HTERT RPE-1 (cell line): Measurements from ENCODE around the gene FBLN2.
"Not testable (repeated sequence)": the region's sequence is repeated elsewhere in the genome, so short reads cannot be mapped to it uniquely, and the experiment has no call there.

ENCODE experiments used
- in situ Hi-C: fragments of 300-500 bp; cut with MboI; formaldehyde crosslinking; loops from 4 replicates; pipeline ENCODE4 v1.14.3; 2020; ENCODE audit warnings: low sequenced_read_pairs

The FBLN2 gene

DNA sequence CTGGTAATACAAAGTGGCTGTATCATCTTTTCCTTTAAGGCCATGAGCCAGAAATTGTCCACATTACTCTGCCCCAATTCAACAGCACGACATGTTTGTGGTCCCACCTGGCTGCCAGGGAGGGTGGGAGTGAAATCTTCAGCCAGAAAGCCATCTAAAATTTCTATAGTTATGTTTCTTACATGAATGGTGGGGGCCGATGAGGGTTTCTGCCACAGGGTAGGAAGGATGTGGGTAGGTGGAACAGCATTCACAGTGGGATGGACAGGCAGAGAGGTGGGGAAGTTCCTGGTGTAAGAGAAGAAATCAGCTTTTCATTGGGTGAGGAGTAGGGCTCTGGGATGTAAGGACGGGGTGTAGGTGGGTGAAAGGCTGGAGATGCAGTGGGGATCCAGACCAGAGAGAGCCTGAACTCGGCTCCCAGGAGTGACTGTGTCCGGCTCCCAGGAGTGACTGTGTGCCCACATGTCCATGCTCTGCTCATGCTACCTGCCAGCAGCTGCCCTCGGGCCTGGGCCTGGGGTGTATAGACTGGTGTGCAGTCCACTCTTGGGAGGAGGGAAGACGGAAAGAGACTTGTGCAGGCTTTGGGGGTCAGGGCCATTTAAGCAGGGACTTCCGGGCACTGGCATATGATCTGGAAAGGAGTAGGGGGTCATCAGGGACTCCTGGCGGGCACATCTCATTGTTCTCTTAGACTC, 3.8 kb upstream of the FBLN2 start:
- in situ Hi-C loops, result no loop called here

DNA sequence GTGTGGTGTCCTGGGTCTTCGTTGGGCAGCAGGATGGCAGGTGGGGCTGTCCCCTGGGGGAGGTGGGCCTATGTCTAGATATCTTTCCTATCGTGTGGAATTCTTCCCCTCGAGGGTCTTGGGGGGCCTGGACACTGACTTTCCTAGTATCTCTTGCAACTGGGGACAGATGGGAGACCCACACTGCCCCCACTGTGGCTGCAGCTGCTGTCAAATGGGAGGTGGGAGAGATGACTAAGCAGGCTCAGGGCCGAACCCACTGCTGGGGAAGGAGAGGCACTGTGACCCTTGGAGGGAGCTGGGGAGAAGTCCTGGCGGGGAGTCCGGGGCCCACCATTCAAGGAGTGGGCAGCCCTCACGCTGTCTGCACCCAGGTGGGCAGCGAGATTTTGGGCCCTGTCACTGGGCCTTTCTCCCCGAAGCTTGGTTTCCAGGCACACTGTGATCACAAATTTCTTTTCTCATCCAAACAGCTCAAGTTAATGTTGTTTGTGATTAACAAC, 2.9 kb upstream of the FBLN2 start:
- in situ Hi-C loops, result no loop called here

DNA sequence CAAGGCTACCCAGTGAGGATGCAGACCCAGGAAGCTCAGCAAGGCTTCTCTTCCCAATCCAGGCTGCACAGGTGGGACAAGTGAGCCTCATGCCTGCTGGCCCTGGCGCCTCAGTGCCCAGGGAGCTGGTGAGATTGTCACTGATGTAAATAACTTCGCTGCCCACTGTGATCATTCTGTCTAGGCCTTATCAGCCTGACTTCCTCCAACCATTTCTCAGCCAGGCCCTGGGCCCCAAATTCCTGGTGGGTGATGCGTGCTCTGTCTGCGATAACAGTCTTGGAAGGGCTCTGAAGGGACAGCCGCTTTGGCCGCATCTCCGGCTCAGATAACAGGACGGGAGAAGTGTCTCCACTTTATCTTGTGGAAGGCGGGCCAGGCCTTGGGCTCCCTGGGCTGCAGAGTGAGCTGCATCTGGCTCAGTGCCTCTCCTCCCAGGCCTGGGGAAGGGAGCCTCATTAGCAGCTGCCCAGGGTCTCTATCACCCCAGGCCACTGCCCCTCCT, 2.2 kb upstream of the FBLN2 start:
- in situ Hi-C loops, result no loop called here

DNA sequence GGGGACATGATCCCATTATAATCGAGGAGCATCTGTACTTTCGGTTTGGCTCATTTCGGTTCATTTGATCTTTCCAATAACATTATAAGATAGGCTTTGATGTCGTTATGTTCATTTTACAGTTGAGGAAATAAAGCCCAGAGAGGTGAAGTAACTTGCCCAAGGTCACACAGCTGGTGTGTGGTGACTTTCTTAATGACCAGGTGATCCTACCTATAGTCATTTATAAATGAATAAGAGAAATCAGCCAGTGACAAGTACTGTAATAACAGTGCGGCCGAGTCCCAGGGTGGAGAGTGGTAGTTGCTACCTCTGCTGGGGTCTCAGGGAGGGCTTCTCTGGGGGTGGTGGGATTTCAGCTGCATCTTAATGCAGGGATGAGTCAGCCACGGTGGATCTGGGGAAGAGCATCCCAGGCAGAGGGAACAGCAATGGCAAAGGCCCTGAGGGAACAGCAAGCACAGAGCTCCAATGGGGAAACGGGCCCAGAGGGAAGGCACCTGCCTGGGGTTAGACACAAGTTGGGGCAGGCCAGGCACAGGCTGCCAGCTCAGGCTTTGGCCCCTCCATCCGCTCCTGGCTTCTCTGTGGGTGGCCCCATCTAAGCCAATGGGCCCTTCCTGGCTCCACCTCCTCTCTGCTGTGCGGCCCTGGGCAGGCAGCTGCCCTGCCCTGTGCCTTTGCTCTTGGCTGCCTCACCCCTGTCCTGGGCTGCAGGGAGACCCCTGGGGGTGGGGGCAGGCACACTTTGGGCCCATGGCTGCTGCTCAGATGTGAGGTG, 1.1 kb upstream of the FBLN2 start:
- in situ Hi-C loops, result no loop called here

DNA sequence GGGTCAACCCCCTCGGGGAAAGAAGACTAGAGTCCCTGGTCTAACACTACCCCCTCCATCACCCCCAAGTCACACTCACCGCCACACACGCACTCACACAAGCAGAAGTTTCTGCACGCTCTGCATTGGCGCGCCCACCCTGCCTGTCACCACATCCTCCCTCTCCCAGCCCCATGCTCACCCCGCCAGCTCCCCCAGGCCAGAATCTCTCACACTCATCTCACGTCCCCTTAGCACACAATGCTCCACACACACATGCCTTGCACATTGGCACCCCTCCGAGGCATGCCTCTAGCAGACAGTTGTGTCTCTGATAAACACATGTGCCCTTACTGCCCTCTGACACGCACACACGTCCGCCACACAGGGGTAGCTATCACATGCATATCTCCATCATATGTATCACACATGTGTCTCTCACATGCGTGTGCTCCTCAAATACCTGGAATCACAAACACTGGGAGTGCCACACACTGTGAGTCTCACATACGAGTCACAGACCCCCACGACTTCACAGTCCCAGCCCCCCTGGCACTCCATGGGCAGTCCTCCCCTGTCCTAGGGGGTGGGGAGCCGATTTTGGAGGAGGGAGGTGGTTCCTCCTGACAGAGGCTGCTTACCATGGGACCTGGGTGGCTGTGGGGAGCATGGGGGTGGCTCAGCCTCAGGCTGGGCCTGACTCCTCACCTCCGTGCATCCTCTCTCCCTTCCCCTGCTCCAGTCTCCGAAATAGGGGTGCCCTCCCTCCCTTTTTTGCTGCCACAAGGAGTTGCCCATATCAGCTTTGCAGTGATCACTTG, 898 bp downstream of the FBLN2 start:
- in situ Hi-C loops, result no loop called here

DNA sequence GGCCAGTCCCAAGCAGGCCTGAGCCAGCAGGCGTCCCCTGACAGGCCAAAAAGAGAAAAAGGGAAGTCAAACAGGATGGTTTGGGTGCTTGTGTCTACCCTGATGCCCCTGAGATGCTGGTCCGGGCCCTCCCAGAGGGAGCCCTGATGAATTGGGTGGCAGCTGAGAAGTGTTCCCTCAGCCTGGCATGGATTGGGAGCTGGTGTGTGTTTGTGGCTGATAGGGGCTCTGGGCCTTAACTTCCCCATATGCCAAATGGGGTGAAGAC, 1.4 kb downstream of the FBLN2 start:
- in situ Hi-C loops, result no loop called here

DNA sequence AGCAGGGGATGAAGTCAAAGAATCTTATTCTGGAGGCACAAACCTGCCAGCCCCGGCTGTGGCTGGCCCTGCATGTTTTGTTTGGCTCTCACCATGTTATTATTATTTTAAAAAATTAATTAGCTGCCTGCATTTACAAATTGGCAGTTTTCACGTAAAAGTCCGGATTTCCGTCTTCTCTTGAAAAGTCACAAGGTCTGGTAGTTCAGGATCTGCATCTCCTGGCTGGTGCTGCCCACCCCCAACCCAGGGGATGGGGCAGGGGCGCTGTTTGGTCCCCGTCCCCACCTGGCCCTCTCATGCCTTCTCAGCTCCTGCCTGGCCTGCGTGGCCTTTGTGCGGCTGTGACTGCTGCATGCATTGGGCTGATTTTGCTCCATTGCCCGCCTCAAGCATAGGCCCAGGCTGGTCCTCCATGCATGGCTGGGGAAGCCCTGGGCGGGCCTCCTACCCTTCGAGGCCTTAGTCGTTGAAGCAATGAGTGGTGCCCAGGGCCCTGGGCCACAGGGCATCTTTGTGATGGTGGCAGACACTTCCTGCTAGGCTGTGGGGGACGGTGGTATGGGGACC, 2.0 kb downstream of the FBLN2 start:
- in situ Hi-C loops, result no loop called here

DNA sequence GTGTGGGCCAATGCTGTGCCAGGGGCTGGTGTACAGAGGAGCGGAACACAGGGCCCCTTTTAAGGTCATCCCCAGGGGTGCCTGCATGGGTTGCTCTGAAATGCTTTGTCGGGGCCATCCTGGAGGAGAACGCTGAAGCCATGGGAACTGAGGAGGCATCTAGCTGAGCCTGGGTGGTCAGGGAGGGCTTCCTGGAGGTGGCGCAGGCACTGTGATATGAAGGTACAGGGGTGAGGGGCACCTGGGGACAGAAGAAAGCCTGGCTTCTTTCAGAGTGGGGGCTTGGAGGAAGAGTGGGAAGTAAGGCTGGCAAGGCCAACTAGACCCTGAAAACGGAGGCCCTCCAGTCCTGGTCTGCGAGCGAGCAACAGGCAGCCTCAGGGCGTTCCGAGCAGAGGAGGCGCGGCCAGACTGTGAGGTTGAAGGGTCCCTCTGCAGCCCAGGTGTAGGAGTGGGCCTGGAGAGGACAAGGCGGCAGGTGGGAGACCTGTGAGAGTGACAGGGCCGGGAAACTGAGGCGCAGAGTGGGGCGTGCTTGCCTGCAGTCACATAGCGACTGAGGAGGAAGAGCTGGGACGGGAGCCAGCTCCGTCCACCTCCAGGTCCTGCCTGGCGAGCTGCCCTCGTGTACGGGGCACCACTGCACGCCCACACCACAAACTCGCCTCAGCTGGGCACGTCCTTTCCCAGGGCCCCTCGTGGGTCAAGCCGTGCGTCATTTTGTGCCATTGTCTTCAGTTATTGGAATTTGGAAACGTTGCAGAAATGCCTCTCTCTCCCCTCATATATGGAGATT, 4.1 kb downstream of the FBLN2 start:
- in situ Hi-C loops, result no loop called here

DNA sequence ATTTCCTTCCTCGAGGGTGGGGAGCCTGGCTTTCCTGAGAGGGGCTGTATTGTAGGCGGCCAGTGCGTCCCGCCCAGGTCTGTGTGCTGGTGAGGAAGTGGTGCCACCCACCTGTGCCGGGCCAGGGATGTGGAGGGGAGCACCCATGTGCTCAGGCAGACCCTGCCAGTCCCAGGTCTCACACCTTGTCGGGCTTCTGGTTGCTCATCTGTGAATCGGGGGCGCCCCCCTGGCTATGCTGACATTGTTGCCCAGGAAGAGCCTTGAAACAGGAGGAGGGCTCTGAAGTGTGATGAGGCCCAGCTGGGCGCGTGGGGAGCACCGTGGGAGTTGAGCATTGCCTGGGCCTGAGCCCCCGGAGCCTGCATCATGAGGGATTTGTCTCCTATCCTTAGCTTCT, 4.8 kb downstream of the FBLN2 start:
- in situ Hi-C loops, result no loop called here

DNA sequence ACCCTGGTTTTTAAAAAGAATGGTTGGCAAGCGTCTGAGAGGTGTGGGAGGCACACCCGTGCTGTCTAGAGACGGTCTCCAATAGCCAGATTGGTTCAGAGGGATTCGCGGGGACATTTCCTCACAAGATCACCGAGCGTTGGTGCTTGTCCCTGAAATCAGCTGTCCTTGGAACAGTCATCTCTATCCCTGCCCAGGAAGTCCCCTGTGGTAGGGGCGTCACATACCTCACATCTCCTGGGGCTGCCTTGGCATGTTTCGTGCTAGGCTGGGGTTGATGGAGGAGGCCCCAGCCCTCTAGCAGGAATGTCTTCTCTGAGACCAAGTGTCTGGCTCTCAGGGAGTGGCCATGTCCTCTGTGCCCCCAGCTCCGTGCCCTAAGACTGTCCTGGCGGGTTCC, 6.8 kb downstream of the FBLN2 start:
- in situ Hi-C loops, result no loop called here

DNA sequence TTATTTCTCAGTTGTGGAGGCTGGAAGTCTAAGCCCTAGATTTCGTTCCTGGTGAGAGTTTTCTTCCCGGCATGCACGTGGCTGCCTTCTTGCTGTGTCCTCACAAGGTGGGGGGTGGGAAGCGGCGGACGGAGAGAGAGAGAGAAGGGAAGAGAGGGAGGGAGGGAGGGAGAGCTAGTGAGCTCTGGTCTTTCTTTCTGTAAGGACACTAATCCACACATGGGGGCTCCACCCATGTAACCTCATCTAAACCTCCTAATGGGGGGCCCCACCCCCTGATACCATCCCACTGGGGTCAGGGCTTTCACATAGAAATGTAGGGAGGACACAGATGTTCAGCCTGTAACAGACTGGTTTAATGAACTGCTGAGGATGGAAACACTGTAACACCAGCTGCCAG, 7.3 kb downstream of the FBLN2 start:
- in situ Hi-C loops, result no loop called here

DNA sequence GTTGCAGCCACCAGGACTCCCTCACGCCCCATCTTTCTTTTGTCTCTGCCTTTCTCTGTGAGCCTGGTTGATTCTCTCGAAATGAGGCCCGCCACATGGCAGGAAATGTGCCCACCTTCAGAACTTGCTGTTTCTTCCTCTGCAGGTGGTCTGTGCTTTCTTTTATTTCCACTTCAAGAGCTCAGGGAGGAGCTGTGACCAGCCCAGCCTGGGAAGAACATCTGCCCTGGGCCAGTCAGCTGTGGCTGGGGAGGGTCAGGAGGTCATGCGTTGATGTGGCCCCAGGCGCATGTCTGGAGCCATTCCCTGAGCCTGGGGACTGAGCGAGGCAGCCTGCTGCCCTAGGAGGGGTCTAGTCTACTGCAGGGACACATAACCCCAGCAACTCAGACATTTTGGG, 8.0 kb downstream of the FBLN2 start:
- in situ Hi-C loops, result no loop called here

DNA sequence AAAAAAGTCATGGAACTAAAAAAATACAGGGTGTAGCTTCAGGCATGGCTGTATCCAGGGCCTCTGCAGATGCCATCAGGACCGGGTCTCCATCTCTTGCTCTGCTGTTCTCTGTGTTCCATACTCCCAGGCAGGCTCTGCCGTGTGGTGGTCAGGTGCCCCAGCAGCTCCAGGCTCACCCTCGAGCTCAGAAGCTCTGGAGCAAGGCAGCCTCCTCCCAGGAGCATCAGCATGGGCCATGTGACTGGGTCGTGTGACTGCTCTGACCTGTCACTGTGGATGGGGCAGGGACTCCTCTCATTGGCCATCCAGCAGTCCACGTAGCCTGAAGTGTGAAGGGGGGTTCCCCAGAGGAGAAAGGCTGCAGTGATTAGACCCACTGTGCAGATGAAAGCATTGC, 8.5 kb downstream of the FBLN2 start:
- in situ Hi-C loops, result no loop called here

DNA sequence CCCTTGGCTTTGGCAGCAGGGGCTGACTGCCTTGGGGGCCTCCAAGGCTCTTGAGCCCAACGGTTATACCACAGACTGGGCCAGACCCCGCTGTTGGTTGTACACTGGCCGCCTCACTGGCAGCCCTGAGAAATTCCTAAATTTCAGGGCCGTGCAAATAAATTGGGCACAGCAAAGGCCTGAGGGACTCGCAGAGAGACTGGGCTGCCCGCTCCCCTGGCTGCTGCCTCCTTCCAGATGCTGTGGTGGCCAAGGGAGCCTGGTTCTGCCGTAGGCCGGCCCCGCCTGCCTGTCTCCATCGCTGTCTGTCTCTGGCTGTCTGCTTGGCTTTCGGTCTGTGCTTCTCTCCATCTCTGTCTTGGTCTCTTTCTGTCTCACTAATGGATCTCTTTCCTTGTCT, 9.0 kb downstream of the FBLN2 start:
- in situ Hi-C loops, result no loop called here

DNA sequence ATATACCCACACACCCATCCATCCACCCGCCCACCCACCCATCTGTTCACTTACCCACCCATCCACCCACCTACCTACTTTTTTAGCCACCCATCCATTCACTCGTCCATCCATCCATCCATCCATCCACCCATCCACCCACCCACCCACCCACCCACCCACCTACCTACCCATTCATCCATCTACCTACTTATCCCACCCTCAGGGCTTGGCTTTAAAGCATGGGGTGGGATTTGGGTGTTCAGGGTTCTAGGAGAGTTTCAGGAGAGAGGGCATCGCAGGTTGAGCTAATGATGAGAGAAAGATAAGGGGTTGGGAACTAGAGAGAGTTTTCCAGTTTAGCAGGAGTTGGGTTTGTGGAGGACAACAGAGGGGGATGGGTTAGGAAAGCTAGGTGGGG, 9.7 kb downstream of the FBLN2 start:
- in situ Hi-C loops, result no loop called here

DNA sequence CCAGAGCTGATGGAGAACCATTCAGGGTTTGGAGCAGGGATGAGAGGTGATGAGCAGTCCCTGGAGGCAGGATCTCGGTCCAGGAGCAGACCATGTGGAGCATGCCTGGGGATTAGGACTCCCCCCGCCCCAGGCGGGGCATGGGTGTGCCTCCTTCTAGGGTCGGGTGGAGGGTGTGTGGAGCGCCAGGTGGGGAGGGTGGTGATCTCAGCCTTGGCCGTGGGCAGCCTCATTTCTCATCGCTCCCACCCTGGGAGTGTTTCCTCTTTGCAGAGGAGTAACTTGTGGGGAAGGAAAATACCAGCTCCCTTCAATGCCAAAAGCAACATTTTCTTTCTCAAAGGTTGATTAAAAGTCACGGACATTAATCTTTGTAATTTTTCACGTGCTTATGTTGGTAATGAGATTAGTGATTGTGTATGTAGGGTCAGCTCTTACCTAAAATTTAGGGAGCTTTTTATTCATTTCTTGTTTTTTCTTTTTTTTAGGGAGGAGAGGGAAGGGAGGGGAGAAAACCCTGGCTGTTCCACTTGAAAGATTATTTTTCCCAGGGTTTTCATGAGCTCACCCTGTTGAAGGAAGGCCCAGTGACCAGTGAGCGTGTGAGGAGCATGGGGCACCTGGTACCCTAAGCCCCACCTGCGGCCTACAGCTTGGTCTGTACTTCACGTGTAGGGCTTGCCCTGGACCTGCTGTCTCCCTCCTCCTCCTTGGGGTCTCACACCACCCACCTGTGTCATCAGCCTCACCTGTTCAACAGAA, 11.0 kb downstream of the FBLN2 start:
- in situ Hi-C loops, result no loop called here

DNA sequence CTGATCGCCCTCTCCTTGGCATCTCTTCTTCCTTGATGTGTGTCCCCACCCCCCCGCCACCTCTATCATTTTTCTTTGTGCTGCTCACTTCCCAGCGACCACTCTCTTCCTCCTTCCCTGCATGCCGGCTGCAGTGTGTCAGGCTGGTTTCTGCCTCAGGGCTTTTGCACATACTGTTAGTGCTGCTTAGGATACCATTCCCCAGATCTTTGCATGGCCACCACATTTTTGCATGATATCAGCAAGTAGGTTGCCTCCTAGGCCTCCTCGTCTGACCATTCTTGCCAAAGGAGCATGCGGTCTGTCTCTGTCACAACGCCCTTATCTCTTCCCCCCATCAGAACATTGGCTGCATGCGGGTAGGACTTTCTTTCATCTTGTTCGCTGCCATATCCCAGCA, 12.5 kb downstream of the FBLN2 start:
- in situ Hi-C loops, result no loop called here

DNA sequence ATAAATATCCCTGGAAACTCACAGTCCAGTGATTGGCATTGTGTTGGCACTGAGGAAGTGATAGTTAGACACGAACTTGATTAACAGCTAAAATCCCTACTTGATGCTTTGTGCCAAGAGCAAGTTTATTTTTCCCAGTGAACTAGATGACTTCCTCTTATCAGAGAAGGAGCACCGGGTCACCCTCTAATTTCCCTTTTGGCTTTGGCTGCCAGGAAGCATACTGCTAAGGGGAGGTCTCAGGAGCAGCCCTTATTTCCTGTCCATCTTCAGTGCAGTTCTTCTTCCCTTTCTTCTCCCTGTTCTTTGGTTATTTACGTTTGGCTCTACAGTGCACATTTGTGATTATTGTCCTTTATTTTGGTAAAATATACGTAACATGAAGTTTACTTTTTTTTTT, 13.0 kb downstream of the FBLN2 start:
- in situ Hi-C loops, result no loop called here

DNA sequence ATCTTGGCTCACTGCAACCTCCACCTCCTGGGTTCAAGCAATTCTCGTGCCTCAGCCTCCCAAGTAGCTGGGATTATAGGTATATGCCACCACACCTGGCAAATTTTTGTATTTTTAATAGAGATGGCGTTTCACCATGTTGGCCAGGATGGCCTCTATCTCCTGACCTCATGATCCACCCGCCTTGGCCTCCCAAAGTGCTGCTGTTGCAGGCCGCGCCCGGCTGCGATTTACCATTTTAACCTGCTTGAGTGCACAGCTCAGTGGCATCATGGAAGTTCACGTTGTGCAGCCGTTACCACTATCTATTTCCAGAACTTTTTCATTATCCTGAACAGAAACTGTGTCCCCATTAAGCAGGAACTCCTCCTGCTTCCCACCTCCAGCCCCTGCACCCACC, 13.5 kb downstream of the FBLN2 start:
- in situ Hi-C loops, result not testable (repeated sequence)

DNA sequence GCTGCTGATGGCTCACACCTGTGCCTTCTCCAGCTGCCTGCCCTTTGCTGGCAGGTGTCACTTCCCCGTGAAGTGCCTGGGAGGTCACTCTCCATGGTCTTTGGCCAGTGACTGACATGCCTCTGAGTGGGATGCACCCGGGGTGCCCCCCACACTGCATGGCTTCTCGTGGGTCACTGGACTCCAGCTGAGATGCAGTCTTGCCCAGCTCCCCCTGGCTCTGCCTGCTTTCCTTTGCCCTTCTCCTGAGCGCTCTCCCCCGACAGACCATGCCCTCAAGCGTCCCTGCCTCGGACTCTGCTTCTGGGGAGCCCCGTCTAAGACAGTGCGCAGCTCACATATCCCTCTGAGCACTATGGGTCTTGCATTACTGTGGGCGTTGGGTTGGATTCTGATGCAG, 14.4 kb downstream of the FBLN2 start:
- in situ Hi-C loops, result no loop called here
